Left ventricle myocardium inferior (tissue), 1 donor: Measurements from ENCODE around the gene RALGDS. TPM values are rescaled to one million over a fixed set of nuclear protein-coding genes. Genes with fewer than 3 reads are reported as not detected.

Source experiments
- DNase-seq: peaks from one replicate; pipeline ENCODE4 v3.0.0-alpha.2; 2020
- H3K27ac ChIP-seq: fragments of 200-600 bp; replicated peaks from 2 replicates; pipeline ENCODE4 v1.8.0; 2021
- H3K27me3 ChIP-seq: fragments of 200-600 bp; 2 replicates; pipeline ENCODE4 v1.8.0; 2021; ENCODE audit warnings: low read depth
- H3K36me3 ChIP-seq: fragments of 200-600 bp; 2 replicates; pipeline ENCODE4 v1.8.0; 2021
- H3K4me1 ChIP-seq: fragments of 200-600 bp; 2 replicates; pipeline ENCODE4 v1.8.0; 2021
- H3K4me3 ChIP-seq: fragments of 200-600 bp; 2 replicates; pipeline ENCODE4 v1.8.0; 2021; ENCODE audit warnings: mild to moderate bottlenecking, moderate library complexity
- H3K9me3 ChIP-seq: fragments of 200-600 bp; replicated peaks from 2 replicates; pipeline ENCODE4 v1.8.0; 2021
- intact Hi-C: fragments of 100-400 bp; cut with micrococcal nuclease; formaldehyde crosslinking; loops from one replicate; pipeline ENCODE4 v1.11.0; 2022
- total RNA-seq: library from RNA; stranded (reverse); fragmentation: NEBNext Ultra II Directional; extraction: Animal tissue kit (Norgen Biotek cat#: 25700); gene quantifications from one replicate; pipeline ENCODE4 v1.2.1, GENCODE V29; 2021
- TF ChIP-seq, protein P1 (sequence below): fragments of 200-600 bp; IDR thresholded peaks from 2 replicates; pipeline ENCODE4 v1.8.0; 2021; ENCODE audit warnings: antibody characterized with exemption, mild to moderate bottlenecking, borderline replicate concordance
- donor health status: DM: no; HTN: yes; CAD: no; lungs with severe emphysema.

RALGDS gene
- total RNA-seq, 1 donor from 2014 or later = 24.6 TPM

GRCh38 chr9:133167096-133167730, 46.2 kb upstream of the RALGDS start:
- Histone ChIP-seq H3K27me3 (peaks cover 11% of the 10 kb centered on the region), H3K9me3 (no peaks in the 10 kb centered on the region), H3K27ac (no peak overlapping the region), H3K36me3 (no peaks in the 10 kb centered on the region), H3K4me3 (no peak overlapping the region), H3K4me1 (peaks cover 28% of the 10 kb centered on the region)
- TF ChIP-seq, protein P1, sequence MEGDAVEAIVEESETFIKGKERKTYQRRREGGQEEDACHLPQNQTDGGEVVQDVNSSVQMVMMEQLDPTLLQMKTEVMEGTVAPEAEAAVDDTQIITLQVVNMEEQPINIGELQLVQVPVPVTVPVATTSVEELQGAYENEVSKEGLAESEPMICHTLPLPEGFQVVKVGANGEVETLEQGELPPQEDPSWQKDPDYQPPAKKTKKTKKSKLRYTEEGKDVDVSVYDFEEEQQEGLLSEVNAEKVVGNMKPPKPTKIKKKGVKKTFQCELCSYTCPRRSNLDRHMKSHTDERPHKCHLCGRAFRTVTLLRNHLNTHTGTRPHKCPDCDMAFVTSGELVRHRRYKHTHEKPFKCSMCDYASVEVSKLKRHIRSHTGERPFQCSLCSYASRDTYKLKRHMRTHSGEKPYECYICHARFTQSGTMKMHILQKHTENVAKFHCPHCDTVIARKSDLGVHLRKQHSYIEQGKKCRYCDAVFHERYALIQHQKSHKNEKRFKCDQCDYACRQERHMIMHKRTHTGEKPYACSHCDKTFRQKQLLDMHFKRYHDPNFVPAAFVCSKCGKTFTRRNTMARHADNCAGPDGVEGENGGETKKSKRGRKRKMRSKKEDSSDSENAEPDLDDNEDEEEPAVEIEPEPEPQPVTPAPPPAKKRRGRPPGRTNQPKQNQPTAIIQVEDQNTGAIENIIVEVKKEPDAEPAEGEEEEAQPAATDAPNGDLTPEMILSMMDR = no peak
- no peak for DNase-seq
- intact Hi-C loops = no loop called here

DNA sequence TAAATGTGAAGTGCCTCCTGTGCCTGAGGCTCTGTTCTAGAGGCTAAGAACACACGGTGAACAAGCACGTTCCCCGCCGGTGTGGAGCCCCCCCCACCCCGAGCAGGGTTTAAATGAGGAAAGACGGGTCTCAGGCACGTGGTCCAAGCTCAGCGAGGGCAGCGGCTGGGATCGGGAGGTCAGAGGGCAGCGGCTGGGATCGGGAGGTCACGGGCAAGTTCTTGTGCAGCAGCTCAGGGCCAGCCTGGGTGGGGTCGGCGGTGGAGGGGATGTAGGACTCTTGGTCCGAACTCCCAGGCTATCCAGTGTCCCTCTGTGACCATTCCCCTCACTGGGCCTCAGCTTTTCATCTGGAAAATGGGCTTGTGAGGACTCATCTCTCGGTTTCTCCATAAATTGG, 45.4 kb upstream of the RALGDS start:
- DNase-seq = no peak
- no peak overlapping the region for H3K27ac ChIP-seq

GRCh38 chr9:133165452-133165730, 44.4 kb upstream of the RALGDS start:
- H3K4me3 ChIP-seq = no peak overlapping the region
- TF ChIP-seq, protein P1 = no peak
- no peak for DNase-seq
- no peak overlapping the region for H3K27ac ChIP-seq
- no peaks in the 10 kb centered on the region for H3K27me3 ChIP-seq
- H3K9me3 ChIP-seq = no peaks in the 10 kb centered on the region
- peaks cover 41% of the 10 kb centered on the region for H3K4me1 ChIP-seq
- no peaks in the 10 kb centered on the region for H3K36me3 ChIP-seq
- intact Hi-C loops = no loop called here

More for the DNA sequence above, 45.4 kb upstream of the RALGDS start:
- Histone ChIP-seq H3K4me1 (peaks cover 34% of the 10 kb centered on the region), H3K9me3 (no peaks in the 10 kb centered on the region), H3K36me3 (no peaks in the 10 kb centered on the region), H3K27me3 (peaks cover 4% of the 10 kb centered on the region), H3K4me3 (no peak overlapping the region)
- TF ChIP-seq, protein P1 = no peak
- intact Hi-C loops = no loop called here

GRCh38 chr9:133164191-133164590, 43.2 kb upstream of the RALGDS start:
- no peak for DNase-seq
- H3K27me3 ChIP-seq = no peaks in the 10 kb centered on the region
- peak overlapping the region; percentile 79 for H3K27ac ChIP-seq
- H3K4me3 ChIP-seq = peak overlapping the region; percentile 75
- no peaks in the 10 kb centered on the region for H3K36me3 ChIP-seq
- TF ChIP-seq, protein P1 = no peak
- intact Hi-C loops = no loop called here
- H3K4me1 ChIP-seq = peaks cover 41% of the 10 kb centered on the region
- H3K9me3 ChIP-seq = no peaks in the 10 kb centered on the region

DNA sequence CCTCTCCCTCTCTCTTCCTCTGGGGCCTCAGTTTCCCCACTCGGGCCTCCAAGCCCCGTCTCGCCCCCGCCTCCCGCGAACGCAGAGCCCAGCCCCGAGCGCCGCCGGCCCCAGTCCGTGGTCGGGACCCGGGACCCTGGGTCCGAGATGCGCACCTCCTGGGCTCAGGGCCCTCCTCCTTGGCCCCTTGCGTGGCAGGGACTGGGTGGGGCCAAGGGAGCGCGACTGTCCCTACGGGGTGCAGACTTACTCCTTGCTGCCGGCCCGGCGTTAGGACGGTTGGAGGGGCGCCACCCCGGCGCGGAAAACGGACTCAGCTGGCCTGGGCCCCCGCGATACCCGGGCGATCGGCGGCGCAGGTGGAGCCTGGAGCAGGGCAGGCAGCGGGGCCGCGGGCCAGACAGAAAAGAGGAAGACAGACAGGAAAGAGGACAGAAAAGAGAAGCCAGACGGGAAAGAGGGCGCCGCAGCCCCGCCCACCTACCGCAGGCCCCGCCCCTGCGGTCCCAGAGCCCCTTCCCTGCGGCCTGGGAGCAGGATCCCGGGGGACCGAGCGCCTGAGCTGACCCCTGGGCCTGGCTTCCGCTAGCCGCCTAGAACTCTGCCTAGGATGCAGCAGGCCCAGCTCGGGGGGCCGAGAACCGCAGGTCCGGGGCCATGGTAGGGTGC, 42.6 kb upstream of the RALGDS start, which contains the start of gene GBGT1:
TSS of gene GBGT1 (minus strand) at position 411 of the 669 bp plus-strand sequence. CDS start 1,502 bp downstream, outside the sequence.
- TF ChIP-seq, protein P1 = no peak
- peak within 1 kb of the TSS; percentile 79 for H3K27ac ChIP-seq
- H3K4me1 ChIP-seq = peaks cover 41% of the 10 kb centered on the region
- no peaks in the 10 kb centered on the region for H3K27me3 ChIP-seq
- no peaks in the 10 kb centered on the region for H3K9me3 ChIP-seq
- intact Hi-C loops = no loop called here
- no peaks in the 10 kb centered on the region for H3K36me3 ChIP-seq
- peak within 1 kb of the TSS; percentile 75 for H3K4me3 ChIP-seq
- DNase-seq = peak; percentile 84
